HG03103 (cell line): ENCODE measurements around the gene MT1E.
"Not testable (repeated sequence)": the region's sequence is repeated elsewhere in the genome, so short reads cannot be mapped to it uniquely, and the experiment has no call there.

Experiments used
- ATAC-seq: cut with Tn5 transposase; IDR thresholded peaks from one replicate; pipeline ENCODE4 v1.9.1; 2021; ENCODE audit warnings: low read depth; ENCODE audit not compliant: unreplicated experiment

MT1E gene

DNA sequence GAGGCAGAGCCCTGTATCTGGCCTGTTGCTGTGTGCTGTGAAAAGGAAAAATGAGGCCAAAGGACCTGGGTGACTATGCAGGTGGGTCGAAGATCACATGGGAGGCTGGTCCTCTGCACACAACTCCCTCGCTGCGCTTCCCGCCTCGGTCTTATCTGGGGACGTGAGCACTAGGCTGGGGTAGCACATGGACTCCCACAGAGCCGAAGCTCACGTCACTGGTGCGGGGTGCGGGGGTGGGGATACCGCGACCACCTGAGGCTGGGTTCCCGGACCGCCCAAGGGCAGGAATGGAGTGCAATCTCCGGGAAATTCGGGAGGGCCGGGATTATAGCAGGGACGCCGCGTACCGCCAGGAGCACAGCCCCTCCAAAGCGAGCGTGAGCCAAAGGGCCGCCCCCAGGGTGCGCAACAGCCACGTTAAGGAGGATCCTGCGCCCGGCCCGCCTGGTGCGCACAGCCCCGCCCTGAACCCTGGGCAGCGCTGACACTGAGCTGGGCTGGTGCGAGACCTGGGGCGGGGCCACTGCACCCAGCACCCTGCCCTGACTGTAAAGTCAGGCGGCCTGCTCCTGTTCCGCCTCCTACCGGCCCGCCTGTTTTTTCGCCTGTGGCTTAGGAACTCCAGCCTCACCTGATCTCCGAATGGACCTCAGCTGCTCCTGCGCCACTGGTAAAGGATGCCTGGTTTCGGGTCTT, 17.6 kb downstream of the MT1E start:
- ATAC-seq: no peak

DNA sequence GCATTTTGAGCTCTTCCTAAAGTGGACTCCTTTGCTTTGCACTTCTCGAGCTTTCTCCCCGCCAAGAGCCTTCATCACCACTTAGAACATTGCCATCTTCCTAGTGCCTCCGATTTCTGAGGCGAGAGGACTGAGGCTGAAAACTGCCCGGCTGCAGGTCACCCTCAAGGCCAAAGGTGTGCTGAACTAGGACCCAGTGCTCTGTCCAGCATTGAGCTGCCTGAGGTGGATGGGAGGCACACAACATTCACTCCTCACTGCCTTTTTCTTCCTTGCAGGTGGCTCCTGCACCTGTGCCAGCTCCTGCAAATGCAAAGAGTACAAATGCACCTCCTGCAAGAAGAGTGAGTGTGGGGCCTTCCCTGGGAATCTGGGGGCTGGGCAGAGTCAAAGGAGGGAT, 18.3 kb downstream of the MT1E start:
- ATAC-seq: no peak

DNA sequence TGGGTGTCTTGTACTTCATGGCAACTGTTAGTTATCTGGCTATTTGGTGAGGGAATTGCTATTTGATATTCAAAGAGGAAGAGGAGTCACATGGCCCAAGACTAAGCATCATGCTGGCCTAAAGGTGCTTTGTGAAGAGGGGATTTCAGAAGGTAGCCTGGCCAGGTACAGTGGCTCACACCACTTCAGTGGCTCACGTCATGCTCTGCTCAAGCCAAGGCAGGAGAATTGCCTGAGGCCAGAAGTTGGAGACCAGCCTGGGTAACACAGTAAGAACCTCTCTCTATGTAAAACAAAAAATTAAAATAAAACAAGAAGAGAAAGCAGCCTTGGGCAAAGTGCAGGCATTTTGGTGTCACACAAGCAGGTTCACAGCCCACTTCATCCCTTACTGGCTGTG, 19.7 kb downstream of the MT1E start:
- no peak for ATAC-seq

DNA sequence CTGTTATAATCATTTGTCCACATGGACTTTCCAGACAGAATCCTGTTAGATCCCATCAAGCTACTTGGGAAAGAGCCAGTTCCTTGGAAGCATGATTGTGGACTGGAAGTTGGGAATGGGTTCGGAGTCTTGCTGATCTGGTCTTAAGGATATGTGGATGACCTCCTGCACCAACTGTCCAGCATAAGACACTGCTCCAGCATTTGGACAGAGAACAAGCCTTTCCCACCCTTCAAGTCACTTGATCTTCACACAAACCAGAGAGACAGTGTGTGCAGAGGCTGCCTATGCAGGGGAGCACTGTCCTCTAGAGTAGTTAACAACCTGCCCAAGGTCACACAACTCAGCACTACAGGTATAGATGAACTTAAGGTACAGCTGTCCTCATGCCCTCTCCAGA, 20.3 kb downstream of the MT1E start:
- ATAC-seq: no peak

DNA sequence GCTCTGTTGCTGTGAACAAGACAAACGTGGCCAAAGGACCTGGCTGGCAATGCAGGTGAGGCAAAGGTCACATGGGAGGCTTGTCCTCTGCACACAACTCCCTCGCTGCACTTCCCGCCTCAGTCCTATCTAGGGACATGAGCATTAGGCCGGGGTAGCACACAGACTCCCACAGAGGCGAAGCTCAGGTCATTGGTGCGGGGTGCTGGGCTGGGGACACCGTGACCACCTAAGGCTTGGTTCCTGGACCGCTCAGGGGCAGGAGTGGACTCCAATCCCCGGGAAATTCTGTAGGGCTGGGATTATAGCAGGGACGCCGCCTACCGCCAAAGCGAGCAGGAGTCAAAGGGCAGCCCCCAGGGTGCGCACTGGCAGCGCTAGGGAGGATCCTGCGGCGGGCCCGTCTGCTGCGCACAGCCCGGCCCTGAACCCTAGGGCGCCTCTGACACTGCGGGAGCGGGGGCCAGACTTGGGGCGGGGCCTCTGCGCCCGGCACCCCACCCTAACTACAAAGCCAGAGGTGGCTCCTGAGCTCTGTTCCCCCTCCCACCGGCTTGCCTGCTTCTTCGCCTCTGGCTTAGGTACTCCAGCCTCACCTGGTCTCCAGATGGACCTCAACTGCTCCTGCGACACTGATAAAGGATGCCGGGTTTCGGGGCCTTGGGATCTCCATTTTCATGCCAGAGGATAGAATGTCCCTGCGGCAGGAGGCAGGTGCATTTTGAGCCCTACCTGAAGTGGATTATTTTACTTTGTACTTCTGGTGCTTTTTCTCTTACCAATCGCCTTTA, 22.3 kb downstream of the MT1E start:
- no peak for ATAC-seq

DNA sequence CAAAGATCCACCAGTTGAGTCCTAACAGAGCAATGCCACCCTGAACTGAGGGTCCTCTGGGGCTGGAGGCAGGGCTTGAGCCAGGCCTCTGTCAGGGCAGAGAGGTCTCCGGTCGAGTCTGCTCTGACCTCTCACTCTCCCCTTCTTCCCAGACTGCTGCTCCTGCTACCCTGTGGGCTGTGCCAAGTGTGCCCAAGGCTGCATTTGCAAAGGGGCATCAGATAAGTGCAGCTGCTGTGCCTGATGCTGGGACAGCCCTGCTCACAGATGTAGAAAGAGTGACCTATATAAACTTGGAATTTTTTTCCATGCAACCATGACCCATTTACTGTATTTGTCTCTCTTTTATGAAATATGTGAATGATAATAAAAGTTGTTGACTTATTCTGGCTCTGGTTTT, 23.7 kb downstream of the MT1E start:
- ATAC-seq: no peak

DNA sequence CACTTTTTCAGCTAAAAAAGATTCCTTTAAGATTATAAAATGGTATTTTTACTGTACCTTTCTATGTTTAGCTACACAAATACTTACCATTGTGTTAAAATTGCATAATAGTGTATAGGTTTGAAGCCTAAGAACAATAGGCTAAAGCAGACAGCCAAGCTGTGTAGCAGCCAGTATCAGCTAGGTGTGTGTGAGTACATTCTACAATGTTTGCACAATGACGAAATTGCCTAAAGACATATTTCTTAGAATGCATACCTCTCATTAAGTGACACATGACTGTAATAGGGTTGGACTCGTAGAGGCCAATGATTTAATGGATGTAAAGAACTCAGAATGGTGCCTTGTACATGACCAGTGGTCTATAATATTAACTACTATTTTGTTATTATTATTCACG, 24.2 kb downstream of the MT1E start:
- no peak for ATAC-seq

DNA sequence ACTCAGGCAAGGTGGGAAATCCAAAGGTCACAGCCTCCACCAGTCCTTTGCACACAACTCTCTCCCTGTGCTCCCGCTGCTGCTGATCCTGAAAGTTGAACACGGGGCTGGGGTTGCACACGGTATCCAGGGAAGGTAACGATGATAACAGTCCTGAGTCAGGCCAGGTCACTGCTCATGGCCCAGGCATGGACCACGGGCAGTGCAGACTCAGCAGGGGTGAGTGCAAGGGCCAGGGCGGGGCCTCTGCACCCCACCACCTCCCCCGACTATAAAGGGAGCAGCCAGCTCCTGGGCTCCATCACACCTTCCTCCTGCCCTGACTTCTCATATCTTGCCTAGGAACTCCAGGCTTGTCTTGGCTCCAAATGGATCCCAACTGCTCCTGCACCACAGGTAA, 26.0 kb downstream of the MT1E start, which contains the start of gene MT1B:
MT1B (plus strand) TSS at position 301 of the 400 bp plus-strand sequence; CDS start at position 369, 68 bp downstream.
- ATAC-seq: no peak

DNA sequence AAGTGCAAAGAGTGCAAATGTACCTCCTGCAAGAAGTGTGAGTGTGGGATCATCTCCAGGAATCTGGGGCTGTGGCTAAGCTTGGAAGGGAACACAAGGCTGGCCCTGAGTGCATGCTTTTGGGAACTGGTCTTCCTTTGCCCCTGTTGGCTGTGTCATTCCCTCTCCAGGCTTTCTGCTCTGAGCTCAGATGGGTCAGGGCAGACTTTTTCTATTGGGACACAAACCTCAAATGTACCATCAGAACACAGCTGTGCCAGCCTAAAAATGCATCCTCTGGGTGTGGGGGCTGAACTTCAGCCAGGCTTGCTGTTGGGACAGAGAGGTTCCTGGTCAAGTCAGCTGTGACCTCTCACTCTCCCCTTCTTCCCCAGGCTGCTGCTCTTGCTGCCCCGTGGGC, 27.0 kb downstream of the MT1E start:
- no peak for ATAC-seq

DNA sequence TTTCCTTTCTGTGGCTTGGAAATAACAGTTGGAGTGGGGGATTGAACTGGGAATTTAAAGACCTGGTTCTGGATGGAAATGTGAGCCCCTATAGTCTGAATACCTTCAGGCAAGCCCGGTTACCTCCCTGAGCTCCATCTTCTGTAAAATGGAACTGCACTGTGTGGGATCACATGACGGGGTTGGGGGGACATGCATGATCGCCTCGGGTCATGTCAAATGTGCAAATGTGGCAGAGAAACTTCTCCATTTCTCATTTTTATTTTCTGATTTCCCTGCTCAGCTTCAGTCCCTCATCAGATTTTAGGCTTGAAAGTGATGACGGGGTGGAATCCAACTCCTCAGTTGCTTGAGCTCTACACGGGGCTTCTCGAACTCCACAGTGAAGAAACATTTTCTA, 27.6 kb downstream of the MT1E start:
- no peak for ATAC-seq

DNA sequence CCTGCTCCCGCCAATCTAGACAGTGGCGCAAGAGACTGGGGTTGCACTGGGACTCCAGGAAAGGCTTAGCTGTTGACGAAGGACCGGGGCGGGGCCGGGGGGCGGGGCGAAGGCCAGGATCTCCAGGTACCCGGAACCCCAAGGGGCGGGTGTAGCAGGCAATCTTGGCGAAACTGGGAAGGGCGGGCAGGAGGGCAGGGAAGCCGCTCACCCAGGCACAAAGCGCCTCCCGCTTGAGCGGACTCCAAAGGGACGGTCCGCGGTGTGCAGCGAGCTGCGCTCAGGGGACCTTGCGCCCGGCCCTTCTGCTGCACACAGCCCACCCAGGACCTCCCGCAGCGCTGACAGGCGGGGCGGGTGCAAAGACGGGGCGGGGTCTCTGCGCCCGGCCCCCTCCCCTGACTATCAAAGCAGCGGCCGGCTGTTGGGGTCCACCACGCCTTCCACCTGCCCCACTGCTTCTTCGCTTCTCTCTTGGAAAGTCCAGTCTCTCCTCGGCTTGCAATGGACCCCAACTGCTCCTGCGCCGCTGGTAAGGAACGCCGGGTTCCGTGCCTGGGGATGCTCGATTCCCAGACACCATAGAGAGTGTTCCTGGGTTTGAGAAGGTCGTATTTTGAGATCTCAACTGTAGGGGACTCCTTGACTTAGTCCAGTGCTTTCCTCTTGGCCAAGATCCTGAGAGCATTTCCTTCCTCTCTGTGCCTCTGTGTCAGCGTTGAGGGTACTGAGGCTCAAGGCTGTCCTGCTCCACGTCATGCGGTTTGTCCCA, 32.2 kb downstream of the MT1E start, which contains the start of gene MT1F:
MT1F (plus strand) TSS at position 405 of the 772 bp plus-strand sequence; CDS start at position 505, 100 bp downstream.
- no peak for ATAC-seq

DNA sequence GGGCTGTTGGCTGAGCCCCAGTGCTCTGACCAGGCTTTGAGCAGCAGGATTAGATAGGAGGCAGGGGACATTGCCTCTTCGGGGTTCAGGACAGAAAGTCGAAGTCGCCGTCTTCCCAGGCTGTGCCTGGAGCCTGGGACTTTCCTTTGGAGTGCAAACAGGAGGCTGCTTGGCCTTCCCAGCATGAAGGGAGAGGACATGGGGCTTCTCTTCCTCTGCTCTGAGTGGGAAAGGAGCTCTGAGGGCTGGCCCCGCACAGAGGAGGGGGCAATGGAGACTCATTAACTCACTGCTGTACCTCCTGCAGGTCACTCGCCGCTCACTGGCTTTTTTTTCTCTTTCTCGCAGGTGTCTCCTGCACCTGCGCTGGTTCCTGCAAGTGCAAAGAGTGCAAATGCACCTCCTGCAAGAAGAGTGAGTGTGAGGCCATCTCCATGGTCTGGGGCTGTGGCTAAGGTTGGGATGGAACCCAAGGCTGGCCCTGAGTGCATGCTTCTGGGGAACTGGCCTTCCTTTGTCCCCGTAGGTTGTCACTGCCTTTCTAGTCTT, 32.8 kb downstream of the MT1E start:
- no peak for ATAC-seq

DNA sequence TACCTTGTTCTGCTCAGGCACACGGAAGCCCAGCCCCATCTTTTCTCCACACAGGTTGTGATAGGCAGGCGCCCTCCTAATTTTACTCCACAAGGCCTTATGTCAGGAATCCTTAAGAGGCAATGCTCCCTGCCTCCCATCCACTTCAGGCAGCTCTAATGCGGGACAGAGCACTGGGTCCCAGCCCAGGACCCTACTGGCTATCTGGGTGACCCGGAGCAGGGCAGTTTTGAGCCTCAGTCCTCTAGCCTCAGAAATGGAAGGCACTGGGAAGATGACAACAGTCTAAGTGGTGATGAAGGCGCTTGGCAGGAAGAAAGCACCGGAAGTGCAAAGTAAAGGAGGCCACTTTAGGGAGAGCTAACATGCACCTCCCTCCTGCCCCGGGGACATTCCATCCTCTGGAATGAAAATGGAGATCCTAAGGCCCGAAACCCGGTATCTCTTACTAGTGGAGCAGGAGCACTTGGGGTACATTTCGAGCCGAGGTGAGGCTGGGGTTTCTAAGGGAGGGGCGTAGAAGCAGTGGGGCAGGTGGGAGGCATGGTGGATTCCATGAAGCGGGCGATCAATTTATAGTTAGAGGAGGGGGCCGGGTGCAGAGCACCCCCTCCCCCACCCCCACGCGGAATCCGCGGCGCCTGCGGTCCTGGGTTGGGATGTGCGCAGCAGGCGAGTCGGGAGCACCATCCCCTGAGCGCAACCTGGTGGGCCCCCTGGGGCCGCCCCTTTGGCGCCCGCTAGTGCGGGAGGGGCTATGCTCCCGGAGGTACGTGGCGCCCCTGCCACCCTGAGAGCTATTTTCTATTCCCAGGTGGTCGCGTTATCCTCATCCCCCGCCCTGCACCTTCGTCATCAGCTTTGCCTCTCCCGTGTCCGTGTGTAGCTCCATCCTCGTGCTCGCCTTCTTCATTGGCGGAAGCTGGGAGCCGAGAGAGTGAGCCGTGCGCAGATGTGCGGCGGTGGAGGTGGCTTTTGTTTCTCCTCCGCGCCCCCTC, 37.1 kb downstream of the MT1E start:
- no peak for ATAC-seq

DNA sequence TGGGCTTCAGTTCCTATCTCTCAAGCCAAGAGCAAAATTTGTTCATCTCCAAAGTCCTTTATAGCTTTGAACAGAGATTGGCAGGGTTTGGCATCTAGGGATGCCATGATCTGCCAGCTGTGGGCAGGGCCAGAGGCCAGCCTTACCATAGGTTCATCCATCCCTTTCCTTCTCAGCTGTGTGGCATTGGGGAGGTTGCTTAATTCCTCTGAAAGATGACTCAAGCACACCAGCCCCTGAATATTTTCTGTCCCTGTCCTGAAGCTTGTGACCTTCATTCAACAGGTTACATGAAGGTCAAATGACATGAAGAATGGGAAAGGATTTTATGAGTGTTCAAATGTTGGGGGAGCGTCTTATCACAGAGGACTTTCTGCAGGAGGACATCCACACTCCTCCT, 38.9 kb downstream of the MT1E start:
- no peak for ATAC-seq

DNA sequence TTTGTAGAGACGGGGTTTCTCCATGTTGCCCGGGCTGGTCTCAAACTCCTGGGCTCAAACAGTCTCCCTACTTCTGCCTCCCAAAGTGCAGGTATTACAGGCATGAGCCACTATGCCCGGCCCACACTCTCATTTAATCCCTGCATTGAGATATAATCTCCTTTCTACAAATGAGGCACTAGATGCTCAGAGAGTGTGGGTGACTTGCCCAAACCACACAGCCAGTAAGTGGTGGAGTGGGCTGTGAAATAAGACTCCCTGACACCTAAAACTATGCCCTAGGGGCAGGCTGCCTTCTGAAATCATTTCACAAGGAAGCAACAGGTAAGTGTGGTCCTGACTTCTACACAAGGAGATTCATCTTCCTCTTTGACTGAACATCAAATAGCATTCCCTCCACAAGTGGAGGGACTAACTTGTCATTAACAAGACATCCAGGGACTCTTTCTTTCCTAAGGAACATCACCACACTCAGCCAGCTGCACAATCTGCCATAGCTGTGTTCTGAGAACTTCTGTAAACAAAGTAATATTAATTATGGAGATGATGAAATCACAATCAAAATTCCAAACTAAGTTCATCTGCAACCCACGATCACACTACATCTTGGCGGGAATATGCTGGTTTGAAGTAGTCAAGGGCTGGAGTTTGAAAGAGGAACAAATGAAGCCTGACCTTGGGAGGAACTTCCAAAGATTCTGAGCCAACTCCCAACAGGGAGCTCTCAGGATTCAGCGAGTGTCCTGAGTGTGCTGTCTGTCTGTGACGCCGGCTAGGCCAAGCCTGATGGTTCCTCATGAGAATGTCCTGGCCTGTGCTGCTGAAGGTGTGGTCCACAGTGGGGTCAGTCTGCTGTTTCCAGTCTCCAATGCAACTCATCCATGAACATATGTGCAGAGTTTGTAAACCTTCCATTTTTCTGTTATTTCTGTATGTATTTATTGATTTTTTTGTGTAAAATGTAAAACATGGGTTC, 40.0 kb downstream of the MT1E start:
- not testable (repeated sequence) for ATAC-seq

DNA sequence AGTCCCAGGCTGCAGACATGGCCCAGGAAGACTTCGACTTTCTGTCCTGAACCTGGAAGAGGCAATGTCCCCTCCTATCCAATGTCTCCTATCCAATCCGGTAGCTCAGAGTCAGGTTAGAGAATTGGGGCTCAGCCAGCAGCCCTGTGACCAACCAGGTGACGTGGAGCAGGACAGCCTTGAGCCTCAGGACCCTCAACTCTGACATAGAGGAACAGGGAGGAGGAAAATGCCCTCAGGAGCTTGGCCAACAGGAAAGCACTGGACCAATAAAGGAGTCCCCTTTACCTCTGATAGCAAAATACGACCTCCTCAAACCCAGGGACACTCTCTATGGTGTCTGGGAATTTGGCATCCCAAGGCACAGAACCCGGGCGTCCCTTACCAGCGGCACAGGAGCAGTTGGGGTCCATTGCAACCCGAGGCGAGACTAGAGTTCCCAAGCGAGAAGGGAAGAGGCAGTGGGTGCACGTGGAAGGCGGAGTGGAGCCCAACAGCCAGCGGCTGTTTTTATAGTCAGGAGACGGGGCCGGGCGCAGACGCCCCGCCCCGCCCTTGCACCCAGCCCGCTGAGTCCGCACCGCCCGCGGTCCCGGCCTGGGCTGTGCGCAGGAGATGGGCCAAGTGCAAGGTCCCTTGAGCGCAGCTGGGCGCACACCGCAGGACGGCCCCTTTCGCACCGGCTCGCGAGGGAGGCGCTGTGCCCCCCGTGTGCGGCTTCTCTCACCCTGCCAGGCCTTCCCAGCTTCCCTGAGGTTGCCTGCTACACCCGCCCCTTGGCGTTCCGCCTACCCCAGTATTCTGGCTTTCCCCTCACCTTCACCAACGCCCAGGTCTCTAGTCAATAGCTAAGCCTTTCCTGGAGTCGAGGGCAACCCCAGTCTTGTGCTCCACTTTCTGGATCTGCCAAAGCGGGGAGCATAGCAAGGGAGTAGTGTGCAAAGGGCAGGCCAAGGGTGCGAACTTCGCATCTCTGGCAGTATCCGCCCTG, 42.3 kb downstream of the MT1E start, which contains the start of gene MT1G:
MT1G (minus strand) TSS at position 485 of the 991 bp plus-strand sequence; CDS start at position 413, 72 bp downstream.
- ATAC-seq: no peak
